ENCODE data around the gene RAP2A.

Gene RAP2A

DNA sequence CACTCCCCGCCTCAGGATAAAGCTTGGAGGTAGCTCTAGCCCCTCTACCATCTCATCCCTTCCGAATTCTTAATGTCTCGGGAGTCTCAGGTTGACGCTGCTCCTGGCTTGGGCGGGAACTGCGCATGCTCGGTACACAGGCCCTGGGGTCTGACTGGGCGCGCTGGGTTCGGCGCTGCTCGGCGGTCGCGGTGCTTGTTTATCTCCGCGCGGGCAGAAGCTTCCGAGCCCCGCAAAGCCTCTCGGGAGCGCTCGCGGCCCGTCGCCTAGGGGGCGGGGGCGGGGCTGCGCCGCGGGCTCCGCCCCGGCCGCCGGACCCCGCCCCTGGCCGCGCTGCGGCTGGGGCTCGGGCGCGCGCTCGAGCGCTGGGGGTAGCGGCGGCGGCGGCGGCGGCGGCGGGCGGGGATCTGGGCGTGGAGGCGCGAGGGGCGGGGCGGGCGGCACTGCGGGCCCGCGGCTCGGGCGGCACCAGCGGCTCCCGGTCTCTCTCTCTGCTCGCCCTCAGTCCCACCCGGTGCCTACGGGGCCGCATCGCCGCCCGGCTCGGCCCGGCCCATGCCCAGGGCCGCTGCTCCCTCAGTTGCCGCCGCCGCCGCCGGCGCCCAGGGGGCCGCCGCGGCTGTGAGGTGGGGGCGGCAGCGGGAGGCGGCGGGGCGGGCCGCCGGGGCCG, at the start of gene RAP2A:
TSS of gene RAP2A (plus strand) at position 443 of the 670 bp plus-strand sequence. CDS start 302 bp downstream, outside the sequence.
- H3K4me3 ChIP-seq (ENCODE audit: low read length) = peak within 1 kb of the TSS; percentile 98
- no peak for TF ChIP-seq ZNF274 (IDR thresholded peaks at IDR 0.05; ENCODE audit: low read depth, low read length)

GRCh38 chr13:97384371-97384770, 49.6 kb upstream of the RAP2A start:
- TF ChIP-seq ZNF274 (IDR thresholded peaks at IDR 0.05; ENCODE audit: low read depth, low read length) = no peak
- H3K4me3 ChIP-seq (ENCODE audit: low read length) = no peak overlapping the region

- no peak for TF ChIP-seq ZNF274 (IDR thresholded peaks at IDR 0.05; ENCODE audit: low read depth, low read length)
- no peak overlapping the region for H3K4me3 ChIP-seq (ENCODE audit: low read length)
These were observed 48.8 kb upstream of the RAP2A start for GRCh38 chr13:97385146-97385545.

GRCh38 chr13:97385854-97386253, 48.1 kb upstream of the RAP2A start:
- H3K4me3 ChIP-seq (ENCODE audit: low read length) = no peak overlapping the region
- TF ChIP-seq ZNF274 (IDR thresholded peaks at IDR 0.05; ENCODE audit: low read depth, low read length) = no peak

GRCh38 chr13:97386801-97387484, 47.0 kb upstream of the RAP2A start:
- H3K4me3 ChIP-seq (ENCODE audit: low read length) = no peak overlapping the region
- no peak for TF ChIP-seq ZNF274 (IDR thresholded peaks at IDR 0.05; ENCODE audit: low read depth, low read length)

DNA sequence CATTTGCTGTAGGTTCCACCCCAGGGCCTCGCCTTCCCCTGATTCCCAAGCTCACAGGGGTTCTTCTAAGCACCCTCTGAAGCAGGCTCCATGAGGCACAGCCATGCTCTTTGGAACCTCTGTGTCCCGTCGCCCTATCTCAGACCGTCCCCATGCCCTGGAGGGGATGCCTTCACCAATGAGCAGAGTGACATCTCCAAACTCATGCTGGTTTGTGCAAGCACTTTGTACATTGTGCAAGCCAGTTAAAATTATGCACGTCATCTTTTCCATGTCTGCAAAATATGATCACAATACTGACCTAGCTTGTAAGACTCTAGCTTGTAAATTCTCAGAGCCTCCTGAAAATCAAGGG, 46.5 kb upstream of the RAP2A start:
- TF ChIP-seq ZNF274 (IDR thresholded peaks at IDR 0.05; ENCODE audit: low read depth, low read length) = no peak
- H3K4me3 ChIP-seq (ENCODE audit: low read length) = no peak overlapping the region

GRCh38 chr13:97387890-97388289, 46.1 kb upstream of the RAP2A start:
- no peak overlapping the region for H3K4me3 ChIP-seq (ENCODE audit: low read length)
- TF ChIP-seq ZNF274 (IDR thresholded peaks at IDR 0.05; ENCODE audit: low read depth, low read length) = no peak

DNA sequence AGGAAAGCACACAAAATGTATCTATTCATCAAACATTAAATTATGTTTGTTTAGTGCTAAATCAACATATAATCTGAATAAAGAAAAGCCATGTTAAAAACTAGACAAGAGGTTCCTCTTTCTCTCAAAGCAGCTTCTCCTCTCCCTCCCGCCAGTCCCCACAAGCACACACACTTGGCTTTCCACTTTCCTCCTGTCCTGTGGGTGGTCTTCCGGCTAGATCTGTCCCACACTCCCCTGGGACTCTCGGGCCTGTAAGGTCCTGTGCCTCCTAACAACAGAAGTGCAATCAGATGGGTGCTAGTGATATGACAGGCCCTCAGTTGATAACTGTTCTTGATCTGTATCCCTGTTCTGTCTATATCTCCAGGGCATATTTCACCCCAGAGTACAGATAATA, 45.6 kb upstream of the RAP2A start:
- H3K4me3 ChIP-seq (ENCODE audit: low read length) = no peak overlapping the region
- no peak for TF ChIP-seq ZNF274 (IDR thresholded peaks at IDR 0.05; ENCODE audit: low read depth, low read length)

GRCh38 chr13:97390941-97391600, 42.9 kb upstream of the RAP2A start:
- H3K4me3 ChIP-seq (ENCODE audit: low read length) = no peak overlapping the region
- no peak for TF ChIP-seq ZNF274 (IDR thresholded peaks at IDR 0.05; ENCODE audit: low read depth, low read length)

- no peak overlapping the region for H3K4me3 ChIP-seq (ENCODE audit: low read length)
- TF ChIP-seq ZNF274 (IDR thresholded peaks at IDR 0.05; ENCODE audit: low read depth, low read length) = no peak
These were observed 41.9 kb upstream of the RAP2A start for GRCh38 chr13:97392020-97392419.

DNA sequence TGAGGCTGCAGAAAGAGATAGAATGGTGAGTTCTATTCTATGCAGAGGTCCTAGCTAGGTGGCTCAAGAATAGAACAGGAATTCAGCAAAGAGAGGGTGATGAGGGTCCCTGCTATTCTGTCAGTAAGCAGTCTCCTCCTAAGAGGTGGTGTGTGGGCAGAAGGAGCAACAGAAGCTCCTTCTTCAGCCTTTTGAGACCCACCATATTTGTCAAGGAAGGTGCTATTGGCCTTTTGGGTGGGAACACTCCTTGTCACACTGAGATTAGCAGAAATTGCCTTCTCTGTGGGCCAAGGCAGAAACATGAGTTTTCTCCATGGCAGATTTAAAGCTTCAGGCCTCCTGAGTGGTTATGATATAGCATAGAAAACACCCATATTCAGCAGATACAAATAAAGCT, 39.4 kb upstream of the RAP2A start:
- no peak overlapping the region for H3K4me3 ChIP-seq (ENCODE audit: low read length)
- no peak for TF ChIP-seq ZNF274 (IDR thresholded peaks at IDR 0.05; ENCODE audit: low read depth, low read length)

DNA sequence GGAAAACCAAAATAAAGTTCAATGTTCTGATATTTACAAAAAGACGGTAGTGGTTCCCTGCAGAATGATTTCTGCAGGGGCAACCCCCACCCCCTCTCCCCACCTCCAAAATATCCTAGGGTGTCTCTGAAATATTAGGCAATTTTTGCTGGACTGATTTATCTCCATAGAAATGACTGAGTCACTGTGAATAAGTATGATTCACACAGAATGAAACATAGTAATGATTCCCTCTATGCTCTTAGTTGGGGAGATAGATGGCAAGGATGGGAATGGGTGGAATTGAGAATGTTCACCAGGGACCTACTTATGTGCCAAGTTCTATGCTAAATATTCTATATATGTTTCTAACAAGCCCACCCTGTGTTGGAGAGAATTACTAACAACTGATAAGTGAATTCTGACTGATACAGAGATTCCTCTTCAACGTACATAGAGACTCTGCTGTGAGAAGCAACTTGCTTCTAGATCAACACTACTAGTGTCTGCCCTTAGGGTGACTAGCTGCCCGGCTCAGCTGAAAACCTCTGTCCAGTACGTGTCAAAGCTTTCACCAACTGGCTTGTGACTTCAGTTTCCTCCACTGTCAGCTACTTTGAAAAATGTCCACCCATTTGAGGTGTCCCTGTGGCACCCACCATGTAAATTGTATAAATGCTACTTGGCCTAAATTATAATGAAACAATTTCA, 38.4 kb upstream of the RAP2A start:
- H3K4me3 ChIP-seq (ENCODE audit: low read length) = no peak overlapping the region
- TF ChIP-seq ZNF274 (IDR thresholded peaks at IDR 0.05; ENCODE audit: low read depth, low read length) = no peak

- TF ChIP-seq ZNF274 (IDR thresholded peaks at IDR 0.05; ENCODE audit: low read depth, low read length) = no peak
- H3K4me3 ChIP-seq (ENCODE audit: low read length) = no peak overlapping the region
These were observed 36.7 kb upstream of the RAP2A start for GRCh38 chr13:97397267-97397666.

DNA sequence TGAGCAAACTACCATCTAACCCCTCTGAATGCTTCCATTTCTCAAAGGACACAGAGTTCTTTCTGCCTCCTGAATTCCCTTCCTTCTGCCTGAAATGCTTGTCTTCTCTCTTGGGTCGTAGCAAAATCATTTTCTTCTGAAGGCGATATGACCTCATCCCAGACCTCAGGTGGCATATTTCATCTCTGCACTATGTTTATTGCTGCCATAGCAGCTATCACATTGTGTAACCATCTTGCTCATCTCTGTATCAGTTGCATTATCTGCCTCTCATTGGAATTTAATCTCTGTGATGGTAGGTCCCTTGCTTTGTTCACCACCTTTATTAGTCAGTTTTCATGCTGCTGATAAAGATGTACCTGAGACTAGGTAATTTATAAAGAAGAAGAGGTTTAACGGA, 32.5 kb upstream of the RAP2A start:
- no peak overlapping the region for H3K4me3 ChIP-seq (ENCODE audit: low read length)
- no peak for TF ChIP-seq ZNF274 (IDR thresholded peaks at IDR 0.05; ENCODE audit: low read depth, low read length)

All from GM08714 (cell line).